Glomerular endothelial cell (primary cell): ENCODE data around the gene EPHA6. TPM values are rescaled to one million over a fixed set of nuclear protein-coding genes. Genes with fewer than 3 reads are reported as not detected.
"Not testable (repeated sequence)": the region's sequence is repeated elsewhere in the genome, so short reads cannot be mapped to it uniquely, and the experiment has no call there.

Source experiments
- DNase-seq: peaks from one replicate; pipeline ENCODE4 v3.0.0-alpha.2; 2011; ENCODE audit warnings: low read depth, low spot score; ENCODE audit errors: extremely low read depth
- total RNA-seq: library from RNA; depleted of rRNA; stranded (reverse); fragments of >200 nt; gene quantifications from 2 replicates; pipeline ENCODE4 v1.2.3, GENCODE V29; 2015

Gene EPHA6
- total RNA-seq, 1 donor from 2014 or later, result 0.23 TPM

GRCh38 chr3:97409612-97410011 is 595.2 kb downstream of the EPHA6 start:
- DNase-seq, result no peak

- DNase-seq, result no peak
Observed at GRCh38 chr3:97421565-97421964, 607.2 kb downstream of the EPHA6 start.

- DNase-seq, result no peak
Observed at GRCh38 chr3:97425002-97425401, 610.6 kb downstream of the EPHA6 start.

DNA sequence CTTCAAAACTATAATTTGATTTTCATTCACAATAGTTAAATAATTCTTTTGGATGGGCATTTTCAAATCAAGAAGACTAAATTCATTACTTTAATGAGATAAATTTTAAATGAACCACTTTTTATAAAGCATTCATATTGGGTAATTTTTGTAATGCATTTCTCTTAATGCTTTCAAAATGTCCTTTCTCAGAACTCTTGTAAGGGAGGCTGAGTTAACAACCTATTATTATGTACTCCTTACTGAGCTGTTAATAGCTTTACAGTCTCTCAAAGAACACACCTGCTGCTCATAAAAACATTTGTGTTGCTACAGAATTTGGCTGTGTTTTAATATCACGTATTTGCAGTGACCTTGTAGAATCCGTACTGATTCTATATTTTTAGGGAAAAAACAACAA is 616.2 kb downstream of the EPHA6 start:
- DNase-seq, result no peak

- no peak for DNase-seq
Observed at GRCh38 chr3:97432914-97433313, 618.5 kb downstream of the EPHA6 start.

GRCh38 chr3:97438131-97438530 is 623.7 kb downstream of the EPHA6 start:
- no peak for DNase-seq

DNA sequence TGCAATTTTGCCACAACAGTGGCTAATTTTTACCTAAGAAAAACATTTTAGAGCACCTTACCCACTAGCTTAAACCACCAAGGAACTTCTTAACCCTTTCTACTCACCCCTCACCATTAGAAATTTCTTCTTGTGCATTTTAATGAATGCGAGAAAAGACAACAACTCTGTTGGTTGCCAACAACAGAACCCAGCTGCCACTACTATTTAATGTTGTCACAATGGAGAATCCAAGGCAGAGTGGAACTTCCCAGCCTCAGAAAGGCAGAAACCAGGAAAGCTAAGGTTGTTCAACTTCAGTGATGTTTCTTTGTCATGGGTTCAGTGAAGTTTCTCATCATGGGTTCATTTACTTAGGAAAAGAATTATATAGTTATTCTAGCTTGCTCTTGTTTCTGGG is 625.0 kb downstream of the EPHA6 start:
- DNase-seq, result no peak

- no peak for DNase-seq
Observed at GRCh38 chr3:97464035-97464434, 649.6 kb downstream of the EPHA6 start.

GRCh38 chr3:97470481-97470880 is 656.1 kb downstream of the EPHA6 start:
- DNase-seq, result no peak

DNA sequence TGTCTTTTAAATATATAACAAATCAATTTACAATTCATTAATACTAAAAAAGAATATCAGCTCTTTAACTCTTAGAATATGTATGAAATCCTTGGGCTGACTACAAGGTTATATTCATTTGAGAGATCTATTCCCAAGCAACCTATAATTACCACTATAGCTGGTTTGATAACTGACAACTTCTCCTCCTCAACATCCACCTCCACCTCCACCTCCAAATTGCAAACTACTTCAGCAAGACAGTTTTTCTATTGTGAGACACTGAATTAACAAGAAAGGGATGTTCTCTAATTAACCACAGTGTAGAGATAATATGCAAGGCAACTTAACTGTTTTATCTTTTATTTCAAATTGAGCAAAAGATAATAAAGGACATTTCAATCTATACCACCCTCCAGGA is 665.3 kb downstream of the EPHA6 start:
- no peak for DNase-seq

DNA sequence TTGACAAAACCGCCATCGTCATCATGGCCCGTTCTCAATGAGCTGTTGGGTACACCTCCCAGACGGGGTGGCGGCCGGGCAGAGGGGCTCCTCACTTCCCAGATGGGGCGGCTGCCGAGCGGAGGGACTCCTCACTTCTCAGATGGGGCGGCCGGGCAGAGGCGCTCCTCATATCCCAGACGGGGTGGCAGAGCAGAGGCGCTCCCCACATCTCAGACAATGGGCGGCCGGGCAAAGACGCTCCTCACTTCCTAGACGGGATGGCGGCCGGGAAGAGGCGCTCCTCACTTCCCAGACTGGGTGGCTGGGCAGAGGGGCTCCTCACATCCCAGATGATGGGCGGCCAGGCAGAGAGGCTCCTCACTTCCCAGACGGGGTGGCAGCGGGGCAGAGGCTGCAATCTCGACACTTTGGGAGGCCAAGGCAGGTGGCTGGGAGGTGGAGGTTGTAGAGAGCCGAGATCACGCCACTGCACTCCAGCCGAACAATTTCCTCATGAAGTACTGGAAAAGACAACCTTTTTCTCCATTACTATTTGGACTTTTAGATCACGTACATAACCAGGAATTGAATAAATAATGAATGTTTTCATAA is 666.4 kb downstream of the EPHA6 start:
- DNase-seq, result not testable (repeated sequence)

- DNase-seq, result no peak
Observed at GRCh38 chr3:97481416-97481815, 667.0 kb downstream of the EPHA6 start.

GRCh38 chr3:97485206-97485605 is 670.8 kb downstream of the EPHA6 start:
- no peak for DNase-seq

GRCh38 chr3:97487587-97487986 is 673.2 kb downstream of the EPHA6 start:
- no peak for DNase-seq

GRCh38 chr3:97488741-97489140 is 674.3 kb downstream of the EPHA6 start:
- no peak for DNase-seq

- no peak for DNase-seq
Observed at GRCh38 chr3:97495896-97496295, 681.5 kb downstream of the EPHA6 start.

- DNase-seq, result no peak
Observed at GRCh38 chr3:97497138-97497537, 682.7 kb downstream of the EPHA6 start.

- DNase-seq, result no peak
Observed at GRCh38 chr3:97504463-97504862, 690.1 kb downstream of the EPHA6 start.

GRCh38 chr3:97510795-97511194 is 696.4 kb downstream of the EPHA6 start:
- no peak for DNase-seq

- no peak for DNase-seq
Observed at GRCh38 chr3:97515076-97515475, 700.7 kb downstream of the EPHA6 start.

- no peak for DNase-seq
Observed at GRCh38 chr3:97530691-97531090, 716.3 kb downstream of the EPHA6 start.

GRCh38 chr3:97547573-97547972 is 733.2 kb downstream of the EPHA6 start:
- DNase-seq, result not testable (repeated sequence)

DNA sequence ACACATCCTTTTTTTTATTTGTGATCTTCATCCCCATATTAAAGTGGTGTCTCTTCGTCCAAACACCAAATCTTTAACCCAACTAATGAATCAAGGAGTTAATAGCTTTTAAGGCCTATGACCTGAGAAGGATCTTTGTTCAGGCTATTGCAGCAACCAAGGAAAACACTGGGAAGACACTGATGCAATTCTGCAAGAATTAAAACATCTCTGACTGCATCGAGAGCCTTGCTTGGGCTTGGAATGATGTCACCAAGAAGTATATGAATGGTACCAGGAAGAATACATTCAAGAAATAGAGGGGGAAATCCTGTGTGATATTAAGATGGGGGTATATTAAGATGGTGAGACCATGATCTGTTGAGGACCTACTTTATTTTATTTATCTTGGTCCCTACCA is 736.0 kb downstream of the EPHA6 start:
- no peak for DNase-seq
